Measurements from ENCODE around the gene FCHSD2.

The FCHSD2 gene

GRCh38 chr11:73164803-73165540 is 22.9 kb upstream of the FCHSD2 start:
- no peak for TF ChIP-seq CTCF (IDR thresholded peaks at IDR 0.05; ENCODE audit: insufficient read depth, missing control alignments)
- DNase-seq (ENCODE audit: insufficient read length, low spot score) = no peak
- no peak for FAIRE-seq

GRCh38 chr11:73163638-73164174 is 21.6 kb upstream of the FCHSD2 start:
- DNase-seq (ENCODE audit: insufficient read length, low spot score) = no peak
- no peak for FAIRE-seq
- TF ChIP-seq CTCF (IDR thresholded peaks at IDR 0.05; ENCODE audit: insufficient read depth, missing control alignments) = no peak

GRCh38 chr11:73162196-73162740 is 20.1 kb upstream of the FCHSD2 start:
- FAIRE-seq = no peak
- no peak for DNase-seq (ENCODE audit: insufficient read length, low spot score)
- no peak for TF ChIP-seq CTCF (IDR thresholded peaks at IDR 0.05; ENCODE audit: insufficient read depth, missing control alignments)

GRCh38 chr11:73160005-73160760 is 18.1 kb upstream of the FCHSD2 start:
- DNase-seq (ENCODE audit: insufficient read length, low spot score) (no peak), FAIRE-seq (no peak)
- no peak for TF ChIP-seq CTCF (IDR thresholded peaks at IDR 0.05; ENCODE audit: insufficient read depth, missing control alignments)

- no peak for TF ChIP-seq CTCF (IDR thresholded peaks at IDR 0.05; ENCODE audit: insufficient read depth, missing control alignments)
- FAIRE-seq (no peak), DNase-seq (ENCODE audit: insufficient read length, low spot score) (no peak)
These were observed 17.2 kb upstream of the FCHSD2 start for GRCh38 chr11:73159297-73159696.

GRCh38 chr11:73158356-73159051 is 16.4 kb upstream of the FCHSD2 start:
- FAIRE-seq (no peak), DNase-seq (ENCODE audit: insufficient read length, low spot score) (no peak)
- TF ChIP-seq CTCF (IDR thresholded peaks at IDR 0.05; ENCODE audit: insufficient read depth, missing control alignments) = no peak
